Activated naive CD4-positive, alpha-beta T cell (primary cell): ENCODE data around the gene TMEM106C.

Source experiments
- DNase-seq, 4 experiments: peaks; one replicate each; lab custom pipeline; 2025; lab: John Stamatoyannopoulos, UW

The TMEM106C gene

GRCh38 chr12:47995981-47996401 lies 32.6 kb downstream of the TMEM106C start:
- DNase-seq, result no peak

DNA sequence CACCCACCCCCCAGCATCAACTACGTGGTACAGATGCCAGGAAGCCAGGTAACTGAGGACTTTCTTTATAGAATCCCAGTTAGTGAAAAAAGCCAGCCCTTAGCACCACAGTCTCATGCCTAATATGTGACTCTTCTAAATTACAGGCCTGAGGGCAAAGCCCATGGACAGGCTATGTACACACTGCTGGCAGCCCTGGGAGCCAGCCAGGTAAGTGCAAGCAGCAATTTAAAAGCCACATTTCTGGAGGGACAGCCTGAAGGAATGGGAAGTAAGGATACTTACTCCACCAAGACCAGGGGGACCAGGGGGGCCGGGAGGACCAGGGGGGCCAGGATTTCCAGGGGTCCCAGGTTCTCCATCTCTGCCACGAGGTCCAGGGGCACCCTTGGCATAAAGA lies 33.9 kb downstream of the TMEM106C start:
- DNase-seq, result no peak

GRCh38 chr12:47999816-48000215 lies 36.4 kb downstream of the TMEM106C start:
- no peak for DNase-seq

DNA sequence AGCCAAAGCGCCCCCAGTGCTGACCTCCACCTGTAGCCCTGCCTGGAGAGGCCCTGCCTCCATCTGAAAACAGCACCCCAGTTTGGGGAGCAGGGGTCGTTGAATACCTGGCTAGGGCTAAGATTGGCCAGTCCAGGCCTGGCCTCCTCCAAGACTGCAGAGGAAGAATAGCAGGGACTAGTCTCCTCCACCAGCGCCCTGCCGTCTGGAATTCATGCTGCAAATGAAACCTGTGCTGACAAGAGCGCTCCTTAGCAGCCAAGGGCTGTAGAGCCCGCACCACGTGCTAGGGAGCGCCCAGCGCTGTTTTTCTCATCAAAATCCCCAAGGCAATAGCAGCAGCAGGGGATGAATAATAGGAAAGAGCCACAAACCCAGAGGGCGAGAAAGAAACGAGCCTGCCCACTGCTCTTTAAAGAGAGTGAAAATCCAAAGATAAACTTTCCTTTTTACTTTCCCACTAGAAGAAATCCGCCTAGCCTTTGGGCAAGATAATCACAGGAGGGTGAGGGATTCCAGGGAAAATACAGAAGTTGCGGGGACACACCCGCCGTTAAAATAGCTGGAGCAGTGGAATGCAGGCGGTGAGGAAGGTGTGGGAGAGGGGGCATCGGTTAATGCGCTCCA lies 37.6 kb downstream of the TMEM106C start:
- DNase-seq, result no peak

DNA sequence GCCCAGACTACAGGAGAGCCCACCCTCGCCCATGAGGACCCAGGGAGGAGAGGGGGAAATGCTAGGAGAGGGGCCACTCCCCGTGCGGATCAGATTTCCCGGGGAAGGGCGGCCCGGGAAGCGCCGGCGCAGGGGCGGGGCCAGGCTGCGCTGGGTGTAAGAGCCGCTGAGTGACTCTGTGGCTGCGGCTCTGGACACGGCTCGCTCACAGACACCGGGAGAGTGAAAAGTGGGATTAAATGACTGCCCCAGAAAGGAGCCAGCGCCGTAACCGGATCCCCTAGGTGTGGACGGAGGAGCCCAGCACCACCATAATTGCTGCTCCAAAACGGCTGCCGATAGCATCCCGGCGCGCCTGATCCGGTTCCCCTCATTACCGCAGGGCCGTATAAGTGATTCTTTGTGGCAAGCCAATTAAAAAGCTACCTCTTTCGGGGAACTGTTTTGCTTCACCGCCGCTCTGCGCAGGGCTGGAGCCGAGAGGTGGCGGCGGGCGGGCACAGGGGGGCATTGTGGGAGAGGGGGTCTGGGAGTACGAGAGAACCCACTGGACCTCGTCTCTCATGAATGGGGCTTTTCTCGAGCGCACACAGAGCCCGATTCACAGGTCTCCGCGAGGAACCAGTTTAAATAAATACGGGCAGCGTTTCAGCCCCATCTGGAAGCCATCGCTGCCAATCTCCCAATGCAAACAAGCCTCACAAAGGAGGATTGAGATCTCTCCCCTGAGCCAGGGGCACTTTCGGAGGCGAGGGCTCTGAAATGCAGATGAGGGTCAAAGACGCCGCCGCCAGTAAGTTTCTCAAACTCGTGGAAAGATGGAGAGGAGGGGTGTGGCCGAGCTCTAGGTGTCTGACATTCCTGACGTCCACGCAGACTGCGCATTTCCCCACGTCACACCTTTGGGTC lies 38.4 kb downstream of the TMEM106C start:
- no peak for DNase-seq

- no peak for DNase-seq
Observed at GRCh38 chr12:48002414-48002730, 39.0 kb downstream of the TMEM106C start.

DNA sequence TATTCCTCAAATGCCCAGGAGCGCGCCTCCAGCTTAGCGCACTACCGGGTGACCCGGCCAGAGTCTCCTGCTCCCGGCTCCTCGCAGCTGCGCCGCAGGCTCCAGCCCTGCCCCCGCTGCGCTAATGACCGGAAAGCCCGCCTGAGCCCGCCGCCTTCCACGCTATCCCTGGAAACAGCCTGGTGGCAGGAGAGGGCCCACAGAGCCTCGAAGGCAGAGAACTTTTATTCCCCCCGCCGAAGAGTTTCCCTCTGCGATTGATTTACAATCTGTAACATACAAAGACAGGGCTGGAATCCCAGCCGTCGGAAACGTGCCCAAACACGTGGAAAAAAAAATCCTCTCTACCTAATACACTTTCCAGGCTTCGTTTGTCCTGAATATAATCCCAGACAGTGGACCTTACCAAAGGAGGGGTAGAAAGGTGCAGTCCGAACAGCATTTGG lies 39.4 kb downstream of the TMEM106C start:
- DNase-seq, result no peak

- DNase-seq, result no peak
Observed at GRCh38 chr12:48003226-48004052, 40.0 kb downstream of the TMEM106C start.

GRCh38 chr12:48004053-48004941 lies 40.9 kb downstream of the TMEM106C start, which contains the start of gene COL2A1:
TSS of gene COL2A1 (minus strand) at chr12:48004476. CDS start at chr12:48004321, 155 bp downstream.
- DNase-seq, result peak in 1 of 4 experiments; percentile 9

DNA sequence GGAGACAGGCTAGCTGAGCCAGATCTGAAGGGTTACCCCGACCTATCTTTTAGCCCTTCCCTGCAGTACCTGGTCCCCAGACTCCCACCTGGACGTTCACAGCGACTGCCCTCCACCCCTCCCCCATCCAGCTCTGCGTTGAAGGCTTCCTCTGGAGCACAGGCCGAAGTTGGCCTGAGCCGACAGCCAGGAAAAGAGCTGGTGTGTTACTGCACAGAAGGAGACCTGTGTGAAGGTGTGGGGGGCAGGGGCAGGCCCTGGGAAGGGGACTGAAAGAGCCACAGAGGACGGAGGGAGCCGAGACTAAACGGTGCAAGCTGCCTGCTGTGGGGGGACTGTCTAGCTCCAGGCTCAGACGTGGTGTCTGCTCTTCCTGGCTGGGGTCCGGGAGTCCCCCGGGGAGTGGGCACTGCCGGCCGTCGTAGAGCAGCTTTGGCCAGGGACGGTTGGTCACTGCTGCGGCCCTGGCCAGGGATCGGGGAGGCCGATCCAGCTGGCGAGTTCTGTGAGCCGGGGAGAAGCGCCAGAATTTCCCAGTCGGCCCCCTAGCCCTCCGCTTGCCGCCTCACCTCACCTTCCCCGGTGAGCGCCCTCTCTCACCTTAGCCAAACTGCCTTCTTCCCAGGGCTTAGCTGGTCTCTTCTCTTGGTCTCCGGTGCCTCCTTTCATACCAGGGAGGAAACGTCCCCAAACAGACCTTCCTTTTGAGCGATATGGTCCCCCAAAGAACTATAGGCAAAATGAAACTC lies 41.8 kb downstream of the TMEM106C start:
- DNase-seq, result no peak

- no peak for DNase-seq
Observed at GRCh38 chr12:48005750-48006021, 42.3 kb downstream of the TMEM106C start.

GRCh38 chr12:48007206-48007605 lies 43.8 kb downstream of the TMEM106C start:
- DNase-seq, result no peak

GRCh38 chr12:48008349-48008748 lies 45.0 kb downstream of the TMEM106C start:
- DNase-seq, result no peak

GRCh38 chr12:48008950-48009349 lies 45.6 kb downstream of the TMEM106C start:
- no peak for DNase-seq

GRCh38 chr12:48009471-48009870 lies 46.1 kb downstream of the TMEM106C start:
- DNase-seq, result no peak

DNA sequence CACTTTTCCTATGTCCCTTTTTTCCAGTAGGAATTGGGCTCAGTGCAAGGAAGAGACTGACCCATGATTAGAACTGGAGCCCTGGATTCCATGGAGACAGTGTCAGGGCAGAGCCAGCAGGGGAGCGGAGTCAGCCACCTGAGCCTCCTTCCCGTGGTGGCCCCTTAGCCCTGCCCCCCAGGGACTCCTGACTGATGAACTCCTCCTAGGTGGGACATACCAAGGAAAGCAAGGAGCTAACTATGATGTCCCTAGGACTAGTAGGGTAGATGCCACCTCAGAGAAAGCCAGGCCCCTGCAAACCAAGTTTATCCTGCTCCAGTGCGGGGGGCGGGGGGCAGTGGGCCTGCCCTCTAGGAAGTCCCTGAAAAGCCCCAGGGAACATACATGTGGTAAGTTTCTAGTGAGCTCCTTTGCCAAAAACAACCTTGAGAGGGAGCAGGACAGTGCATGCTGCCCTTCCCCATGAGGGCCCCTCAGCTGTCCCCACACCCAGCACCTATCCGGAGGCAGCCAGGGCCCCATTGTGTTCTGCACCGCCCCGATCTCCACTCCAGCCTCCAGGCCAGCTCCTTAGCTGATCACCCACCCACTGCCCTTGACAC lies 47.1 kb downstream of the TMEM106C start:
- no peak for DNase-seq

- DNase-seq, result no peak
Observed at GRCh38 chr12:48012070-48012469, 48.7 kb downstream of the TMEM106C start.

GRCh38 chr12:48013287-48013686 lies 49.9 kb downstream of the TMEM106C start:
- DNase-seq, result no peak

DNA sequence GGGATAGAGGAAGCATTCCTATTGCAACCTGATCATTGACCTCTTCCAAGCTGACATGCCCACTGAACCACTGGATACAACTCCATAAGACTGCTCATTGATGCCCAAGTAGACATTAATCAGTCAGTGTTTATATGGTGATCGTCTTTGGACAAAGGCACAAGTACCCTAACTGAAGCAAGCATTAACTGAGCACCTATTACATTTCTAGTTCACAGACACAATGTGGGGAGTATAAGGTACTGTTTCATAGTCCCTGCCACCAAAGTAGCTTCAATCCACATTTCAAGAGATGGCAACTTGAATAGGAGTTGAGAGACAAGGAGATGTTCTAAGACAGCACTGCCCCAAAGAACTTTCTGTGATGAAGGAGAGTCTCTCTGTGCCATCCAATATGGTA lies 51.7 kb downstream of the TMEM106C start:
- DNase-seq, result no peak

- no peak for DNase-seq
Observed at GRCh38 chr12:48015954-48016353, 52.6 kb downstream of the TMEM106C start.
